Measurements from ENCODE around the gene RGP1.

DNA sequence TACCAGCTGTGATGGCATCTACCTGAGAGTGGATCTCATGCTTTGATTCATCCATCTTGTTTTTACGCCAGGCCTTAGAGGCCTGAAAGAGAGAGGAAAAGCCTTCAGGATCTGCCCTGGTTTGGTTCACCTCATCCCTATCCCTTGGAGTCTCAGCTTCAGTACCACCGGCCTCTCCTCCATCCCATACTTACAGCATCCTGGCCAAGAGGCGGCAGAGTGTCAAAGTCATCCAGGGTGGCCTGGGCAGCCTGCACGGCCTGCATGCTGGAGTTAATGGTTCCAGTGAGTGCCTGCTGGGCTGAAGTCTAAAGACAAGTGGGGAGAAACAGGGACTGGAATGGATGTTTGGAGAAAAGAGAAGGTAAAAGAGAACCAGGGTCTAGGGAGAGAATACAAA is 29.5 kb upstream of the RGP1 start:
- TF ChIP-seq, protein P1, sequence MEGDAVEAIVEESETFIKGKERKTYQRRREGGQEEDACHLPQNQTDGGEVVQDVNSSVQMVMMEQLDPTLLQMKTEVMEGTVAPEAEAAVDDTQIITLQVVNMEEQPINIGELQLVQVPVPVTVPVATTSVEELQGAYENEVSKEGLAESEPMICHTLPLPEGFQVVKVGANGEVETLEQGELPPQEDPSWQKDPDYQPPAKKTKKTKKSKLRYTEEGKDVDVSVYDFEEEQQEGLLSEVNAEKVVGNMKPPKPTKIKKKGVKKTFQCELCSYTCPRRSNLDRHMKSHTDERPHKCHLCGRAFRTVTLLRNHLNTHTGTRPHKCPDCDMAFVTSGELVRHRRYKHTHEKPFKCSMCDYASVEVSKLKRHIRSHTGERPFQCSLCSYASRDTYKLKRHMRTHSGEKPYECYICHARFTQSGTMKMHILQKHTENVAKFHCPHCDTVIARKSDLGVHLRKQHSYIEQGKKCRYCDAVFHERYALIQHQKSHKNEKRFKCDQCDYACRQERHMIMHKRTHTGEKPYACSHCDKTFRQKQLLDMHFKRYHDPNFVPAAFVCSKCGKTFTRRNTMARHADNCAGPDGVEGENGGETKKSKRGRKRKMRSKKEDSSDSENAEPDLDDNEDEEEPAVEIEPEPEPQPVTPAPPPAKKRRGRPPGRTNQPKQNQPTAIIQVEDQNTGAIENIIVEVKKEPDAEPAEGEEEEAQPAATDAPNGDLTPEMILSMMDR (IDR thresholded peaks at IDR 0.05): no peak
- no peak for TF ChIP-seq POLR2A (IDR thresholded peaks at IDR 0.05)
